ENCODE results near the gene UGT1A1.

- no peak for TF ChIP-seq CTCF (IDR thresholded peaks at IDR 0.05; ENCODE audit: insufficient read depth, low read length, poor library complexity, severe bottlenecking)
- TF ChIP-seq EZH2phosphoT487 (conservative IDR thresholded peaks at IDR 0.05; ENCODE audit: low read length), result no peak
Measured at GRCh38 chr2:233817361-233817911, 57.4 kb downstream of the UGT1A1 start.
